Measurements from ENCODE around the gene BDKRB1. TPM values are rescaled to one million over a fixed set of nuclear protein-coding genes. Genes with fewer than 3 reads are reported as not detected.

Gene BDKRB1
- total and polyA plus RNA-seq, 2 donors (not counting 3 experiments of a cell fraction or from before 2014, with no cell fraction given), result not detected

GRCh38 chr14:96208739-96209138 lies 47.3 kb upstream of the BDKRB1 start:
- no TSS peak for BruUV-seq (replicated peaks)
- dilution Hi-C loops (cut with MboI; ENCODE audit: extremely low pct_ligation_motif_present, low sequenced_read_pairs) (no loop called here), intact Hi-C loops (cut with micrococcal nuclease) (no loop called here)
- H2AFZ ChIP-seq (ENCODE audit: low read depth, low read length), result no peak overlapping the region
- FAIRE-seq (no peak), DNase-seq (ENCODE audit: low read depth, low spot score) (no peak)
- no peaks in the 10 kb centered on the region for H3K9me3 ChIP-seq (replicated peaks; ENCODE audit: control insufficient read depth, insufficient read depth, low read length)
- H3K36me3 ChIP-seq (ENCODE audit: control insufficient read depth in 2 of 2, extremely low read depth in 1 of 2, insufficient read depth in 2 of 2, low read length in 2 of 2), result no peaks in the 10 kb centered on the region
- TF ChIP-seq JUN (IDR thresholded peaks at IDR 0.05; ENCODE audit: borderline replicate concordance, insufficient read depth, insufficient read length, low read depth) (no peak), CTCF (IDR thresholded peaks at IDR 0.05; ENCODE audit: extremely low read depth in 1 of 2, insufficient read depth in 1 of 2, low read depth in 1 of 2, low read length in 2 of 2) (no peak), EZH2 (IDR thresholded peaks at IDR 0.05; ENCODE audit: borderline replicate concordance, low read depth, low read length, severe bottlenecking) (no peak), MAX (IDR thresholded peaks at IDR 0.05; ENCODE audit: insufficient read depth, insufficient read length) (no peak), FOS (IDR thresholded peaks at IDR 0.05; ENCODE audit: borderline replicate concordance, insufficient read depth, low read length) (no peak), GATA2 (IDR thresholded peaks at IDR 0.05; ENCODE audit: insufficient read depth, insufficient read length, low read depth, low read length) (no peak), POLR2A (IDR thresholded peaks at IDR 0.05; ENCODE audit: low read depth, low read length) (no peak), POLR2AphosphoS5 (IDR thresholded peaks at IDR 0.05; ENCODE audit: insufficient read depth, low read depth, low read length) (no peak), MYC (IDR thresholded peaks at IDR 0.05; ENCODE audit: low read depth, low read length) (no peak)
- no peak overlapping the region for H3K4me3 ChIP-seq (replicated peaks in 1 of 3; ENCODE audit: insufficient read depth in 1 of 3, low read depth in 1 of 3, low read length in 3 of 3)
- CTCF ChIA-PET, result no interaction called here
- no peak overlapping the region for H3K9ac ChIP-seq (replicated peaks; ENCODE audit: extremely low read depth, insufficient read depth, low read length)
- no peaks in the 10 kb centered on the region for H4K20me1 ChIP-seq (replicated peaks; ENCODE audit: control insufficient read depth, extremely low read depth, insufficient read depth, low read length)
- no peak overlapping the region for H3K4me2 ChIP-seq (ENCODE audit: insufficient read depth, low read length)
- H3K27ac ChIP-seq (ENCODE audit: insufficient read depth, low read depth, low read length), result no peak overlapping the region
- POLR2A ChIA-PET, result no interaction called here
- no peaks in the 10 kb centered on the region for H3K9me1 ChIP-seq (replicated peaks; ENCODE audit: control insufficient read depth, extremely low read depth, insufficient read depth, low read length)
- no peaks in the 10 kb centered on the region for H3K79me2 ChIP-seq (ENCODE audit: control insufficient read depth, insufficient read depth, low read length)
- H3K4me1 ChIP-seq (ENCODE audit: control insufficient read depth, extremely low read depth, insufficient read depth, low read length), result no peaks in the 10 kb centered on the region
- no peaks in the 10 kb centered on the region for H3K27me3 ChIP-seq (ENCODE audit: control insufficient read depth in 2 of 2, insufficient read depth in 2 of 2, low read length in 2 of 2)
